ENCODE results near the gene ANKRD44.

The ANKRD44 gene

DNA sequence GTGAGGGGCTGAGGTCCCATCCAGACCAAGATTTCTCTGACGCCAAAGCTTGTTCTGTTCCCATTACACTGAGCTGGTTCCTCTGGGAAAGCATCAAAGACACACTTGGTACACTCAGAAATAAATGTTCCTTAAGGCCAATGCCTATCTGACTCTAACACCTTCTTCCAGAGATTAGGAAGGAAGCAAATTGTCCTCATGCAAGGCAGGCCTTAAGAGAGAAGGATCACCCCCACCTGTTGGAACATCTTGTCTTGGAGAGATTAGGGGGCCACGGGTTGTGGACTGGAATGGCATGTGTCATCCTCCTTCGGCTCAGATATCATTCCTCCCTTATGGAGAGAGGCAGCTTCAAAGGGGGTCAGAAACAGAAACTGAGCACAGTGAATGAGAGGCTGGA lies 100.2 kb downstream of the ANKRD44 start:
- H3K4me3 ChIP-seq (ENCODE audit: low read depth, low read length), result peak overlapping the region; percentile 5
- TF ChIP-seq CTCF (IDR thresholded peaks at IDR 0.05; ENCODE audit: borderline replicate concordance, insufficient read depth, low read depth, low read length), result no peak

DNA sequence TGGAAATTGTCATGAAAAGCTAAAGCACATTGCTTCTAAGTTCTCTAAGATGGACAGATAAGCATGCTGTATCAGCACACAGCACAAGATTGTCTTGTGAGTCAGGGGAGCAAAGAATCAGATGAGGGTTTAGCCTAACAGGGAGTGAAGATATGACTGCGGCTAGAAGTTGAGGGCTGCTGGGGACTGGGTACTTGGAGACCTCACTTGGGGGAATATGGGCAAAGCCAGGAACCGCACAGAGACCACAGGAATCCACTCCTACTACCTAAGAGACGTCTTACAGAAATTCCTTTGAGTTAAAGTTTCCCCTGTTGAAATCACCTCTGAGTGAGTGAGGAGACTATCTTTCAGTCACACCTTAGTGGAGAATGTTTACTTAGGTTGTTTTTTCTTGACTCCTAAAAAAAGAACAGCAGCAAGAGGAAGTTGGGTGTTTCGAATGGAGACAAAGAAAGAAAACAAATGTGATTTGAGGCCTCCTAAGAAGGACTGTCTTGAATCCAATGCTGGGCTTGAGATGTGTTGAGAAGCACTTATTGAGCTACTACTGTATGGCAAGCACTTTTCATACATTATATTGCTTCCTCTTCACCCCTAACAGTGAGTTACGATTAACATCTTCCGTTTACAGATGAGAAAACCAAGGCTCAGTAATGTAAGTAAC lies 100.7 kb downstream of the ANKRD44 start:
- no peak overlapping the region for H3K4me3 ChIP-seq (ENCODE audit: low read depth, low read length)
- no peak for TF ChIP-seq CTCF (IDR thresholded peaks at IDR 0.05; ENCODE audit: borderline replicate concordance, insufficient read depth, low read depth, low read length)

DNA sequence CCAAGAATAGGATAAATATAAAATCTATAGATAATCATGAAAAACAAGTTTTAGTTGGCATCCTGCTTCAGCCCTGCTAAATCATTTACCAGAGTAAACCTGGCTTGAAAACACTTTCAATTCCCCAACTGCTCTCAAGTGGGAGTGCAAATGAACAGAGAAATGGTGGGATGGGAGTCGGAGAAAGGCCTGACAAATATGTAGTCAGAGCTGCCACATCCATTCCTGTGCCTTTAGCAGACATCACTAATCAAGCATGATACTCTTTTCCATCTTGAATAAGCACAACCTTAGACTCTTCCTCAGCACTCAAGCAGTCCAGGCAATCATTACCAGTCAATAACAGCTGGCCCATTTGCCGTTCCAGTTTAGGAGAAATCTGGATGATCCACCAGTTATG lies 101.3 kb downstream of the ANKRD44 start:
- no peak overlapping the region for H3K4me3 ChIP-seq (ENCODE audit: low read depth, low read length)
- no peak for TF ChIP-seq CTCF (IDR thresholded peaks at IDR 0.05; ENCODE audit: borderline replicate concordance, insufficient read depth, low read depth, low read length)

DNA sequence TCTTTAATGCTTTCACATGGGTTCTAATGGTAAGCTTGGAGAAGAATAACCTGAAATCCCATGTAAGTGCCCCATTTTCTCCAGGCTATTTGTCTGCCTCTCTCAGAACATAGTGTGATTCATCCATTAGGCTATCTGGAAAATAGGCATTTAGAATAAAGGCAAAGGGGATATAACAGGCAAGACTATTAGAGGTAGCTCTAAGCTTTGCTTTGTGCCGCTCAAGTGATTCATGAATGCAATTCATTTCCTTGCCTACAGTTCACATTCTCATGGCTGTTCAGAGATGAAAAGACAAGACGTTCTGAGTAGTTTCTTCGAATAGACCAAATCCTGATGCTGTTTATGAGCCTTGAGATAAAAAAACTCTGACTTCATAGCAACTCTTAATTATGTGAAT lies 101.7 kb downstream of the ANKRD44 start:
- no peak for TF ChIP-seq CTCF (IDR thresholded peaks at IDR 0.05; ENCODE audit: borderline replicate concordance, insufficient read depth, low read depth, low read length)
- H3K4me3 ChIP-seq (ENCODE audit: low read depth, low read length), result no peak overlapping the region

DNA sequence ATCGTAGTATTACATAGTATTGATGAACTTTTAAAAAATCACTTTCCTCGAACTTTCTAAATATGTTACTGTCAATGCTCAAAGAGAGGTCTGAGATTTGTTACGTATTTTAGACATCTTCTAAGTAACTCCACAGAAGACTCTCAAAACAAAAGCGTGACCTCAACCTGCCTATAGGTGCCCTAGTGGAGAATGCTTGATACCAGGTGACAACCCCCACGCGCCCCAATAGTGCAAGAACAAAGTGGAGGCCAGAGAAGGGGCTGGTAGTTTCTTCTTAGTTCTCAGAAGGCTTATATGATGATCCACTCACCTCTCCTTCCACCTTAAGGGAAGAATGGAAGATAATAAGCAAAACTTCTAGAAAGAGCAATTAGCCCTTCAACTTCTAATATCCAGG lies 102.6 kb downstream of the ANKRD44 start:
- no peak overlapping the region for H3K4me3 ChIP-seq (ENCODE audit: low read depth, low read length)
- TF ChIP-seq CTCF (IDR thresholded peaks at IDR 0.05; ENCODE audit: borderline replicate concordance, insufficient read depth, low read depth, low read length), result no peak

DNA sequence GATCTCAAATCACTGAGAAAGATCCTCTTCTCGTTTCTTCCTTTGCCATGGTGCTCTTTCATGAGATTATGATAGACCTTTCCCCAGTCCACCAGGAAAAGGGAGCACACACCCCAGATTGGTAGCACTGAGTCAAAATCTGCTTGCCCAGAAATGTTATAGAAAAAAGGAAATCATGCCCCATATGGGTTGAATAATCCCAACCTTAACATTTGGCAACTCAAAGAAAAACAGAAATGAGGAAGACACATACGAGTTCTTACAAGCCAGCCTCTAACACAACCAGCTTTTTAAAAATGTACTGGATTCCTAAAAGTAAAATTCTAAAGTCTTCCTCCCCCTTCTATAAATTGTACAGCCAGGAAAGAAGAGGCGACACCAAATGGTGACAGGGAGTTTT lies 103.0 kb downstream of the ANKRD44 start:
- no peak overlapping the region for H3K4me3 ChIP-seq (ENCODE audit: low read depth, low read length)

More for the DNA sequence above, 103.0 kb downstream of the ANKRD44 start:
- TF ChIP-seq CTCF (IDR thresholded peaks at IDR 0.05; ENCODE audit: borderline replicate concordance, insufficient read depth, low read depth, low read length), result no peak

Data from GM12875 (cell line).